ENCODE measurements around the gene MRPL32.

Gene MRPL32

GRCh38 chr7:42926204-42926603, 6.0 kb upstream of the MRPL32 start:
- H3F3A ChIP-seq (ENCODE audit: control insufficient read depth, insufficient read depth), result no peaks in the 10 kb centered on the region
- no peak overlapping the region for H3K4me3 ChIP-seq (ENCODE audit: low read length)
- H3K9me3 ChIP-seq (ENCODE audit: control insufficient read depth, insufficient read depth, low read length), result no peaks in the 10 kb centered on the region
- no peaks in the 10 kb centered on the region for H3K9me2 ChIP-seq (replicated peaks; ENCODE audit: control insufficient read depth, low read length)
- TF ChIP-seq CTCF (IDR thresholded peaks at IDR 0.05; ENCODE audit: low read depth, low read length, poor library complexity, severe bottlenecking) (no peak), EZH2phosphoT487 (IDR thresholded peaks at IDR 0.05; ENCODE audit: borderline replicate concordance, low read length) (no peak)
- peaks cover 24% of the 10 kb centered on the region for H4K20me1 ChIP-seq (ENCODE audit: control insufficient read depth, insufficient read depth, low read depth, low read length)
- H3K4me2 ChIP-seq (ENCODE audit: low read length), result peak overlapping the region; percentile 4; the same call in 1 of the 2 replicates
- H3K4me1 ChIP-seq (ENCODE audit: control insufficient read depth, low read length), result peaks cover 62% of the 10 kb centered on the region
- H3K27ac ChIP-seq (ENCODE audit: low read depth, low read length), result no peak overlapping the region
- peaks cover 95% of the 10 kb centered on the region for H3K36me3 ChIP-seq (ENCODE audit: control insufficient read depth, low read length)
- peaks cover 73% of the 10 kb centered on the region for H3K79me2 ChIP-seq (ENCODE audit: control insufficient read depth, low read length)
- H3K27me3 ChIP-seq (ENCODE audit: control insufficient read depth, low read length), result no peaks in the 10 kb centered on the region

GRCh38 chr7:42928754-42929153, 3.4 kb upstream of the MRPL32 start:
- Histone ChIP-seq H3K4me2 (ENCODE audit: low read length) (peak overlapping the region; percentile 91), H3K9me3 (ENCODE audit: control insufficient read depth, insufficient read depth, low read length) (no peaks in the 10 kb centered on the region), H3K27me3 (ENCODE audit: control insufficient read depth, low read length) (no peaks in the 10 kb centered on the region), H3K79me2 (ENCODE audit: control insufficient read depth, low read length) (peaks cover 92% of the 10 kb centered on the region), H3K4me1 (ENCODE audit: control insufficient read depth, low read length) (peaks cover 70% of the 10 kb centered on the region), H3F3A (ENCODE audit: control insufficient read depth, insufficient read depth) (no peaks in the 10 kb centered on the region), H3K4me3 (ENCODE audit: low read length) (no peak overlapping the region), H4K20me1 (ENCODE audit: control insufficient read depth, insufficient read depth, low read depth, low read length) (peaks cover 24% of the 10 kb centered on the region), H3K27ac (ENCODE audit: low read depth, low read length) (no peak overlapping the region), H3K36me3 (ENCODE audit: control insufficient read depth, low read length) (peaks cover 83% of the 10 kb centered on the region), H3K9me2 (replicated peaks; ENCODE audit: control insufficient read depth, low read length) (no peaks in the 10 kb centered on the region)
- TF ChIP-seq CTCF (IDR thresholded peaks at IDR 0.05; ENCODE audit: low read depth, low read length, poor library complexity, severe bottlenecking) (no peak), EZH2phosphoT487 (IDR thresholded peaks at IDR 0.05; ENCODE audit: borderline replicate concordance, low read length) (no peak)

- Histone ChIP-seq H3K27ac (ENCODE audit: low read depth, low read length) (no peak overlapping the region), H3K4me3 (ENCODE audit: low read length) (peak overlapping the region; percentile 90), H3K4me1 (ENCODE audit: control insufficient read depth, low read length) (peaks cover 76% of the 10 kb centered on the region), H3K27me3 (ENCODE audit: control insufficient read depth, low read length) (no peaks in the 10 kb centered on the region), H3K9me2 (replicated peaks; ENCODE audit: control insufficient read depth, low read length) (no peaks in the 10 kb centered on the region), H4K20me1 (ENCODE audit: control insufficient read depth, insufficient read depth, low read depth, low read length) (peaks cover 24% of the 10 kb centered on the region), H3K9me3 (ENCODE audit: control insufficient read depth, insufficient read depth, low read length) (no peaks in the 10 kb centered on the region), H3F3A (ENCODE audit: control insufficient read depth, insufficient read depth) (no peaks in the 10 kb centered on the region), H3K36me3 (ENCODE audit: control insufficient read depth, low read length) (peaks cover 80% of the 10 kb centered on the region), H3K4me2 (ENCODE audit: low read length) (peak overlapping the region; percentile 91), H3K79me2 (ENCODE audit: control insufficient read depth, low read length) (peaks cover 97% of the 10 kb centered on the region)
- TF ChIP-seq EZH2phosphoT487 (IDR thresholded peaks at IDR 0.05; ENCODE audit: borderline replicate concordance, low read length) (no peak), CTCF (IDR thresholded peaks at IDR 0.05; ENCODE audit: low read depth, low read length, poor library complexity, severe bottlenecking) (no peak)
These were observed 2.7 kb upstream of the MRPL32 start for GRCh38 chr7:42929449-42929848.
